NCI-H2107 treated with DMSO at 0.1 percent for 48 hours (cell line): ENCODE results near the gene COL19A1.
"Not testable (repeated sequence)": the region's sequence is repeated elsewhere in the genome, so short reads cannot be mapped to it uniquely, and the experiment has no call there.

Experiments used
- DNase-seq: peaks from one replicate; lab custom pipeline; 2025; ENCODE audit not compliant: unreplicated experiment; lab: John Stamatoyannopoulos, UW

COL19A1 gene

DNA sequence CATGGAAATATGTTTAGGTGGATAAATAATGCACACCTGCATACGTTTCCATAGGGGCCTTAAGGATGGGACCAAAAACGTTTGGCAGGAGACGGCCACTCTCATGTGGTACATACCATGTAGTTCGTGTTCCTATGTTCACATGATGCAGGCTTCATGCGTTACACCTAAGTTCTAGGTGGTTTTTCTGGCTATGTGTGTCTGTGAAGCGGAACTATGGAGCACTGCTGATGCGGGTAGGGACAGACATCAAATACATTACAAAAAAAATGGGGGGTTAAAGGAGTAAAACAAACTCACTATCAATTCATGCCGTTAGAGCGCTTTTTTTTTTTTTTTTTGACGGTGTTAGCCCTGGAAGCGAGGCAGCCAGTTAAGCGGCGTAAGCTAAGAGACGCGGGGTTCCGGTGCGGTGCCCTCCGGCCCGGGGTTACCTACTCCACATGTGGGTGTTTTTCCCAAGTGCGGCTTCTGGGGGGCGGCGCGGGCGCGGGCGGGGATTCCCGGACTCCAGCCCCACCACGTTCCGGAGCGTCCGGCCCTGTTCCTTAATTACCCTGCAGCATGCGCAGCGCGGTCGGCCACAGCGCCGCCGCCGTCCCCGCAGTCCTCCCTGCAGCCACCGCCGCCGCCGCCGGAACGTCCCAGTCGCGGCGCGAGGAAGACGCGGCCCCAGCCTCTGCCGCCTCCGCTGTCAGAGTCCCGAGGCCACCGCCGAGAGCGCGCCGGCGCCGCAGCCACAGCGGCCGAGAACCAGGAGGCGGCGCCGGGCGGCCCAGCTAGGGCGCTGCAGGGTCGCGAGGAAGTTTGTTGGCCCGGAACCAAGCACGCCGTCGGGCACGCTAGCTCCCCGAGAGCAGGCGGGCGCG is 648 bp downstream of the COL19A1 start:
- no peak for DNase-seq

DNA sequence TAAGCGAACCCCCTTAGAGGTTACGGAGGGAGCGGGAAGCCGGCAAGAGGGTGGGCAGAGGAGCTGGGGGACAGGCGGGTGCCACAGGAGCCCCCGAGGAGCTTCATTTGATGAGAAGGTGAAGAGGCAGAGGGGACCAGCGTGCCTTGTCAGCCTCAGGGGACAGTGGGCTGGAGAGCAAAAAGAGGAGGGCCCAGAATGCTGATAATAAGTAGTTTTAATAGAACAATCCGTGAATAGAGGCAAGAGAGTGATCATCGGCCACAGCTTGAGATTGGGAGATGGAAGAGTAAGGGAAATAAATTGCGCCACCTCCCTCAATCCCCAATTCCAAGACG is 1.3 kb downstream of the COL19A1 start:
- no peak for DNase-seq

DNA sequence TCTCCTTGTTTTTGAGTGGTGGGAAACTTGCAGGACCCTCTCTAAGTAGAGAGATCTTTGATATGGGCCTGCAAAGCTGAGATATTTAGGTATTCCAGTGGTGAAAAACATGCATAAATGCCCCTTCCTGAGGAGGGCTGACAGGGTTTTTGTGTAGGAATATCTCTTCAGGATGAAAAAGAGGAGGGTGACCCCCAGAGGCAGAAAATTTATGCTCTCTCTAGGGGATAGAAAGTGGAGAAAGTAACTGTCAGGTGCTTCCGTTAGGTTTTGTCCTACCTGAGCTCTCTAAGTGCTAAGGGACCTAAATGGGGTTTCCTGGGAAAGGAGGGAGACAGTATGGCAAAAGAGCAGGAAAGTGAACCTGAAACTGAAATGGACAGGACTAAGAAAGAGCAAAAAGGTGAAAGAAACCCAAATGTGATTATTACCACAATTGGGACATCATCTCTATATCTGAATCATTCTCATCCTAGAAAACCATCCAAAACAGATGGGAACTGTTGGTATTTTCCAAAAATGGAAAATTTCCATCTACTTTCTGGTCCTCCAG is 2.0 kb downstream of the COL19A1 start:
- DNase-seq: no peak

DNA sequence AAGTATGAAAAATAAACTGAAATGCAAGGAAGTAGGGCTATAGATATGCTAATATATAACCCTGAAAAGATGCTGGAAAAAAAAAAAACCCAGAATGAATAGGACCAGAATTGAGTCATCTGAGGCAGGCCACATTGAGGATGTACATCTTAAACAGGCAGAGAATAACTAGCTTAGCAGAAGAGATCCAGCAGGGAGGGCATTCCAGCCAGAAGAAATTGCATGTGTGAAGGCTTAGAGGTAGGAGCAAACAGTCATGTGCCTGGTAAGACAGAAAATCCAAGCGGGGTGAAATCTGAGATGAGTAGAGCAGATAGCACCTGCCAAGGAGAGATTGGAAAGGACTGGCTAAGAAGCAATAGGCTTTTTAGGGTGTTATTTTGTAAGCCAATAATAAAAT is 2.6 kb downstream of the COL19A1 start:
- DNase-seq: peak; percentile 12

DNA sequence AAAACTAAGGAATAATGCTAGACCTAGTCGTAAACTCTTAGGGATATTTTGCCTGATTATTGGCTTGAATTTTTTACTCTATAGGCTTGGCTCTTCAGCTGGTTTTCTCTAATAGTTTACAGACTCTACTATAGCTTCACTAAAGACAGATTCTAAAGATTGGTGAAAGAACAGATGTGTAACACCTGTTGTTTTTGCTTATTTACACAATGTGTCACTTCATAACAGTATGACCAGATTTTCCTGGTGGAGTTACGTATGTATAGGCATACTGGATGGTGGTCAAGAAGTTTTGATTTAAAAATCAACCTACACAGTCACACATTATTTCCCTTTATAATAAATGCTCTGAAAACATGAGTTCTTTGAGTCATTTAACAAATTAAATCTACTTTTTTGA is 4.8 kb downstream of the COL19A1 start:
- DNase-seq: no peak

DNA sequence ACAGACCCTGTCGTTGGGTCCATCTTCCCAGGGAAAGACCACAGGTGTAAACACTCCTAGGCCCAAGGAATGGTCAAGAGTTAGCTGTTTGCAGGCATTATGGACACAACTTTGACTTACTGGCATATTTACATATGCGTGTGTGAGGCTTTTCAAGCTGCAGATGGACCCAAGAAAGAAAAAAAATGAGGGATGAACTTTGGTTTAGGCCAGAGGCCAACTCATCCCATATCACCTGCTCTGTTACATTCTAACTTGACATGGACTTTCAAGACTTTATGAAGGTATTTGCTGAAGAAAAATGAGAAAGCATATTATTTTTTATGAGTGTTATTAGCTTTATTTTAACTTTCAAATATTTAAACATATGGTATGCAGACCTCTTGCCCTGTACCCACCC is 6.9 kb downstream of the COL19A1 start:
- no peak for DNase-seq

DNA sequence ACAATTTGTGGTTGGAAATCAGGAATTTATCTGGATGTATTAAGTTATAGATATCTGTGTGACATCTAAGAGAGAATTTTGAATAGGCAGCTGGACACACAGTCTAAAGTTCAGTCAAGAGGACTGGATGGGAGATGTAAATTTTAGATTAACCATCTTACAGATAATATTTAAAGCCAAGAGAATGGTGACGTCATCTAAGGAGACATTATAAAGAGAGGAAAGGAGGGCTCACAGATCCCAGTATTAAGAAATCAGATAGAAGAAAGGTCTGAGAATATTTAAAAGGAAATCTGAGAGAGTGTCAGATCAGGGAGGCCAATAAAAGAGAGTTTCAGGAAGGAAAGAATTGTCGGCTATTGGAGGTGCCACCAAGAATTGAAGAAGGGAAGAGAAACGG is 9.4 kb downstream of the COL19A1 start:
- DNase-seq: no peak

DNA sequence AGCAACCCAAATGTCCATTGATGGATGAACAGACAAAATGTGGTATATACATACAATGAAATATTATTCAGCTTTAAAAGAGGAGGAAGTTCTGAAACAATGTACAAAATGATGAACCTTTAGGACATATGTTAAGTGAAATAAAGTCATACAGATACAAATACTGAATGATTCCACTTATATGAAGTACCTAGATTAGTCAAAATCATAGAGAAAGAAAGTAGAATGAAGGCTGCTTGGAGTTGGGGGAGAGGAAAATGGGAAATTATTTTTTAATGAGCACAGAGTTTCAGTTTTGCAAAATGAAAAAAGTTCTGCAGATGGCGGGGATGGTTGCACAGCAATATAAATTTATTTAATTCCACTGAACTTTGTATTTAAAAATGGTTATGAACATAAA is 12.4 kb downstream of the COL19A1 start:
- DNase-seq: no peak

DNA sequence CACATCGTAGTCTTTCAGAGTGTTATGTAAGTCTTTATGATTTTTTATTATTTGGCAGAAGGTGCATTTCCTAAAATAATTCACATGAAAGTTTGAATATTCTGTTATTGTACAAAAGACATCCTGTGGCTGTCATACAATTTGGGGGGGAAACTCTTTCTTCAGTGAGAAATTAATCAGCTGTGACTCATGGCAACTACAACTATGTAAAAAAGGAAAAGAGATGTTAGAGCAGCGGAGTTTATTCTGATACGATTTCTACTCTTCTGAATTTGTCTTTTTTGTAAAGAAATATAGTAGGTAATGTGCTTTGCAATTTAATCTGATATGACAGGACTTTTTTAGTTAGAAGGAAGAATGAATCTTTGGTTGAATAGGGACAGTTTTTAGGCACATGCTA is 14.2 kb downstream of the COL19A1 start:
- DNase-seq: no peak

DNA sequence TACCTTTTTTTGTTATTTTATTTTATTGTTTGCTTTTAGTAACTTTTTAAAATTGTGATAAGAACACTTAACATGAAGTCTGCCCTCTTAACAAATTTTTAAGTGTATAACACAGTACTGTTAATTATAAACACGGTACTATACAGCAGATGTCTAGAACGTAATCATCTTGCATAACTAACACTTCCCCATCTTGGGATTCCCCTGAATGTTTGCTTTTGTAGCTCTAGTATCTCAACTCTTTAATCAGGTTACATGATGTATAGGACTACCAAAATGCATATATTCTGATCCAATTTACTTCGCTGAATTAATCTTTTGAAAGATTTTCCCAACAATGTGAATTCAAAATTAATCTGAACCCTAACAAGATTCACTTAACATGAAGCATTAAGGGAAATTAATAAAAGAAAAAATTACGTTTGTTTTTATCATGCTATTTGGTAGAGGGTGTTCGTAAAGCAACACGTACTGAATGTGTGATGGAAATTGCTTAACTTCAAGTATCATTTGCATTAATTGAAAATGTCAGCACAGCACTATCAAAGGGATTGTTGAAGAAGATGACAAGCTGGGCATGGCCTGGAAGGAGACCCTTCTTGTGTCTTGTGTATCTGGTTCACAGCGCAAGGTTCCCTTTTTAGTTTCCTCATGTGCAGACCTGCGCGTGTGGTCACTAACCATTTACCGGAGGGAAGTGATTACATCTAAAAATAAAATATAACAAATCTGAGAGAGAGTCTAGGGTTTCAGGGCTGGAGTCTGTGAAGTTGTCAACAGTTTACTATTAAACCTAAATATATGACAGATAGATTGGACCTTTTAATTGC is 15.2 kb downstream of the COL19A1 start:
- DNase-seq: no peak

DNA sequence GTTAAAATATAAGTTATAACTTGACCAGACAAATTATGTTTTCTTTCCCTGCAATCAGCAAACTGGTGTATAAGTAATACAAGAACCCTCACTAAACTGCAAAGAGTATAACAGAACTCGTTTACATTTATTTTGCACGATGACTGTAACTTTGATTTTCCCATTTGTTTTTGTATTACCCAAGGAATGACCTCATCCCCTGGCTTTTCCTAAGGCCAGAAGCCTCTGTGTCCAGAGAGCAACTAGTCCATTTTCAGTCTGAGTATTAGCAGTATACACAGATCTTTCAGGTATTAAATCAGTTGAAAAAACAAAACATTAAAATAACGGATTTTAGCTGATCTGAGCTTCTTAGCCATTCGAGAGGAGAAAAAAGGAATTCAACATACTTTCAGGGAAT is 17.2 kb downstream of the COL19A1 start:
- DNase-seq: no peak

DNA sequence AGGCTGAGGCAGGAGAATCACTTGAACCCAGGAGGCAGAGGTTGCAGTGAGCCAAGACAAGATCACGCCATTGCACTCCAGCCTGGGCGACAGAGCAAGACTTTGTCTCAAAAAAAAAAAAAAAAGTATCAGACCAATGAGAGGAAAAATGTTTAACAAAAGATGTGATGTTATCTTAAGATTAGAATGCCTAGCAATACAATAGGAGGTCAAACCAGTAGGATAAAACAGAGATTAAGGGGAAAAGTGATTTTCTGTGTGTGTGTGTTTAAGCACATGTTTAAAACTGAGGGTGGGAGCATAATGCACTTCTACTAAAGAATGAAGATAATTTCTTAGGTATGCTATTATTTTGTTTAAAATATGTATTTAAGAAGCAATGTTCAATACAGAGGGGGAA is 17.9 kb downstream of the COL19A1 start:
- no peak for DNase-seq

DNA sequence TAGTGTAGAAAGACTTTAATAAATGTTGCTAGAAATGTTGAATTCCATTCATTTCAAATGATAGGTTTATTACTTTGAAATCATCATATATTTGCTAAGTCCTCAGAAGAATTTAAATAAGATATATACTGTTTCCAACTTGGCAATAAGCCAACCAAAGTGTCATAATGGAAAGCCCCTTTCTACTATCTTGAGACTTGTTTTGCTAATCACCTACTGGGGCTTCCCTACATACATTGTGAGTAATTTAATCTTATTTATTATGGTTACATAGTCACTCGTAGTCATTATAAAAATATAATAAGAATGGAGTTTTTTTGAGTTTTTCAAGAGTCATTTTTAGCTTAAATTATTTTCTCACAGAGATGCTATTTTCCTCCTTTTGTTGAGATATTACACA is 20.7 kb downstream of the COL19A1 start:
- no peak for DNase-seq

DNA sequence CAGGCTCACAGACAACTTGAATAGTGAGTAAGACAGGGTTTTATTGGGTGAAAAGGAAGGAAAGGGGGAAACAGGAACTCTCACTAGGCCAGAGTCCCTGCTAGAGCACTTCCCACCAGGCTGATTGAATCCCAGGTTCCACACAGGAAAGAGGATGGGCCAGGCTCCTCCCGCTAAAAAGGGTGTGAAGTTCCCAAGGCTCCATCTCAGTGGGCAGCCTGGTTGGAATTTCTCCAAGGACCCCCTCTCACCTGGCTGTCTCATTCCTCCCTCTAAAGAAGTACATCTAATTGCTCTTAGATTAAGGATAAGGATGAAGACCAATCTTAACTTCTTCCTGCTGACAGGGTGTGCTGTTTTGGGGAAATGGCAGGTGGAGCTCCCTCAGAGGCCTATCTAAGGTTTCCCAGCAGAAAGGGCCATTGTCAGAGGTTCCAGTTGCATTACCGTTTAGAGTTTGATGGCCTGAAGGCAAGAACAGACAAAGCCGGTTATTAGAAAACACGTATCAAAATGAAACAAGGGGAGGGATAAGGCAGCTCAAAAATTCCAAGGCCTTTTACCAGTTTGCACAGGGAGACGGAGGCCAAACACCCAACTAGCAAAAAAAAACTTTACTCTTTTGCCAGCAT is 21.5 kb downstream of the COL19A1 start:
- no peak for DNase-seq

DNA sequence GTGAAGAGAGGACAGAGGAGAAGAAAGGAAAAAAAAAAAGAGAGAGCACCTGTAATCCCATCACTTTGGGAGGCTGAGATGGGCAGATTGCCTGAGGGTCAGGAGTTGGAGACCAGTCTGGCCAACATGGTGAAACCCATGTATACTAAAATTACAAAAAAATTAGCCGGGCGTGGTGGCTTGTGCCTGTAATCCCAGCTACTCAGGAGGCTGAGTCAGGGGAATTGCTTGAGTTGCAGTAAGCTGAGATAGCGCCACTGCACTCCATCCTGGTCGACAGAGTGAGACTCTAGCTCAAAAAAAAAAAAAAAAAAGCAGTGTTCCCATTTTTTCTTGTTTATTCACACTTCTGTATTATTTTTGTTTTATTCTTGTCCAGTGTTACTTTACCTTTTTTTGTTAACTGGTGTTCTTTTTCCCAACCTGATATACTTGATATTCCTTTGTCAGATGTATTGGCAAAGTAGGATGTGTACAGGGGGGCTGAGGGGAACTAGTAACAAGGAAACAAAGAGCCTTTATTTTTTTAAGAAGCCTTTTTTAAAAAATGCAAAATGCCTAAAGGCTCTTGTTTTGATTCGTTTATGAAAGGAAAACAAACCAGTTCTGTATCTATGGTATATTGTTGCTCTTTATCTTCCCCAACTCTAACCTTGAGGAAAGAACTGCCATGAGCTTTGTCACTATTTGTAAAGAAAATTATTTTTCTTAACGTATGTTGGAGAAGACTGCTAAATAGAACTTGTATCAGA is 22.3 kb downstream of the COL19A1 start:
- DNase-seq: no peak

DNA sequence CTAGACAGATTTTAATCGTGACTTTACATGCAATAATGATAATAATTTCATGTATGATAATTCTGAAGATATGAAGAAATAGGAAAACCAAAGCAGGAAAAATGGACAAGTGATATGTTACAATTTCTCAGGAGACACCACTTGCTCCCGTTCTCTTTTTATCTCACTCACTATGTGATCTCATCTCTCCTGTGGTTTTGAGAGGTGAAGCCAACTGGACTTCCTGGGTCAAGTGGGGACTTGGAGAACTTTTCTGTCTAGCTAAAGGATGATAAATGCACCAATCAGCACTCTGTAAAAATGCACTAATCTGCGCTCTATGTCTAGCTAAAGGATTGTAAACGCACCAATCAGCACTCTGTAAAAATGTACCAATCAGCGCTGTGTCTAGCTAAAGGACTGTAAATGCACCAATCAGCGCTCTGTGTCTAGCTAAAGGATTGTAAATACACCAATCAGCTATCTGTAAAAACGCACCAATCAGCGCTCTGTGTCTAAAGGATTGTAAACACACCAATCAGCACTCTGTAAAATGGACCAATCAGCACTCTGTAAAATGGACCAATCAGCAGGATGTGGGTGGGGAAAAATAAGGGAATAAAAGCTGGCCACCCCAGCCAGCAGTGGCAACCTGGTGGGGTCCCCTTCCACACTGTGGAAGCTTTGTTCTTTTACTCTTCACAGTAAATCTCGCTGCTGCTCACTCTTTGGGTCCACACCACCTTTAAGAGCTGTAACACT is 23.0 kb downstream of the COL19A1 start:
- not testable (repeated sequence) for DNase-seq

DNA sequence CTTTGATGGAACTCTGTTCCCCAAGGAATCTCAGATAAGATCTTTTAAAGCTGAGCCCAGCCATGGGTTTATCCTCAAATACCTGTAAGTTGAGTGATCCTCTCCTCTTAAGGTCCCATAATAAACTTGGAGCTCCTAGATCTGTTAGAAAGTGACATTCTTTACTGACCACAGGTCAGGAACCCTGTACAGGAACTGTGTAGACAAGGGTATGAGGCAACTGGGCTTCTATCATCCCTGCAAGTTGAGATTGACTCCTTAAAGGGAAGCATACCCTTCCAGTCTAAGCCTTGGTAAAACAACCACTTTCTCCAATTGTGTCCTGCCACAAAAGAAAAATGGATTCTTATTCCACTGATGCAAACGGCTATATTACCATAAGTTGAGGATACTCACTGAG is 26.2 kb downstream of the COL19A1 start:
- not testable (repeated sequence) for DNase-seq

DNA sequence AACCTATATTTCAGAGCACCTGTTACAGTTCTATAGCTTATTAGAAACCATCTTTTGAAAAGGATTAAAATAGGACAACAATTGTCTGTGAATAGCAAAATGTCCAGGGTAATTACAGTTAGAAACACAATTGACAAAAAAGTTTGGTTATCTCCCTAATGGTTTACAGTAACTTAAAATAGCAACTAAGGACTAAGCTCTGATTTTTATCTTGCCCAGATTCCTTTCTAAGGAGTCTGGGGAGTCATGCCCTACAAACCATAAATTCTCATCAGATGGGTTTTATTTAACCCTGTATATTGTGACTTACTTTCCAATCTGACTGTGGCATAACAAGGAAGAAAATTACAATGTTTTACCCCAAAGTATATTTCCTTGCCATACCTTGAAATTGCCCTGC is 26.9 kb downstream of the COL19A1 start:
- not testable (repeated sequence) for DNase-seq

DNA sequence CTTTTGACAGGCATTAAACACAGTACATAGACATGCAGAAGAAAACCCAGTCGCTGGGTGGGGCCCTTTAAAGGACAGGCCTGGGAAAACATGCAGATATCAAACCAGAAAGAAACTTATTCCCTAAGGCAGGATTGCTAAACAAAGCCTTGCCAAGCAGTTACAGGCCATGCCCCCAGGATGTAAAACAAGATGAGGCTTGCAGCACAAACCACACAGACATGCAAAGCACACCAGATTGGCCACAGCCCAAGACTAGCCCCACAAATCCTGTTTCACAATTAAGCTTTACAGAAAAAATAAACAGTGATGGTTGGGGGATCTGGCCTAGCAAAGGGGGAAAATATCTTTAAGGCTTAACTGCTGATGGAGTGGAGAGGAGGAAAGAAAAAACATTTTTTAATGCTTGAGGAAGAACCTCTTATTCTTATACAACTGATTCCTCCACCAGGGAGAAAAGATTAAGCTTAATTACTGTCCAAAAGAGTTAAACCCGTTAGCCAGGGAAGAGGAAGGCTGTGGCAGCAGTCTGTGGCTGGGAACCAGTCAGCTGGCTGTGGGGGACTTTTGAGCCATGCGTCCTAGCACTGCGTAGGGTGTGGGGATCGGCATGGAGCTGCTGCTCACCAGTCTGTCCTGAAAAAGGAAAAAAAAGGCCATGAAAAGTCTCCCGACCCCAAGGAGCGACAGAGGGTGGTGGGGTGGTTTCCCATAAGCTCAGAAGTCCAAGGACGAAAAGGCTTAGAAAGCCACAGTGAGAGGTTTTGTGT is 28.4 kb downstream of the COL19A1 start:
- no peak for DNase-seq
